ENCODE measurements around the gene F2.

The F2 gene

DNA sequence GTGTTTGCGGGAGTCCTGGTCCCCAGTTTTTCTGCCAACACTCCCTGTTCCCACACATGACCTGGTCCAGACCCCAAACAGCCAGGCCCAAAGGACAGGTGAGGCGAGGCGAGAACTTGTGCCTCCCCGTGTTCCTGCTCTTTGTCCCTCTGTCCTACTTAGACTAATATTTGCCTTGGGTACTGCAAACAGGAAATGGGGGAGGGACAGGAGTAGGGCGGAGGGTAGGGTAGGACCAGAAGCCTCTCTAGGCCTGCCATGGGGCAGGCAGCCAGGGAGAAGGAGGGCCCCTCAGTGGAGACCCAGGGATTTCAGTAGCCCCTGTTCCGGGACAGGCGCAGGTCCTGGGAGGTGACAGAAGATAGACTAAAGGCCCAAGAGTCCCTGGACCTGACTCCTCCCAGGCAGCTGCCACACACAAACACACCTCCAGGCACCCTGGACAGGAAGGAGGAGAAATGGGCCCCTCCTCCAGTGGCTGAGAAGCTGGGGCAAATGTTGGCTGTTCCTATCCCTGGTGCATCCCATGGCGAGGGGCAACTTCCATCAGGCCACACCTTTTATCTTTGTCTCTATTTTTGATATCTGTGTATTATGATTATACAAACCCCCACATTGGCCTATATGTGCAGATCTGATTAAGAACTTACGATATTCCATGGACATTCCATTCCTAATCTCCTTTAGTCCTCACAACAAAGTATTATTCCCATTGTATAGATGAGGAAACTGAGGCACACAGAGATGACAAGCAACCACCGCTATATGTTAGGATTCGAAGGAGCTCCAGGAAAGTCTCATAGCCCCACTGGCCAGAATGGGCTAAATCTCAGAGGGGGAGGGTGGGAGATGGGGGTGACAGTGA, 626 bp upstream of the F2 start:
- DNase-seq: no peak

DNA sequence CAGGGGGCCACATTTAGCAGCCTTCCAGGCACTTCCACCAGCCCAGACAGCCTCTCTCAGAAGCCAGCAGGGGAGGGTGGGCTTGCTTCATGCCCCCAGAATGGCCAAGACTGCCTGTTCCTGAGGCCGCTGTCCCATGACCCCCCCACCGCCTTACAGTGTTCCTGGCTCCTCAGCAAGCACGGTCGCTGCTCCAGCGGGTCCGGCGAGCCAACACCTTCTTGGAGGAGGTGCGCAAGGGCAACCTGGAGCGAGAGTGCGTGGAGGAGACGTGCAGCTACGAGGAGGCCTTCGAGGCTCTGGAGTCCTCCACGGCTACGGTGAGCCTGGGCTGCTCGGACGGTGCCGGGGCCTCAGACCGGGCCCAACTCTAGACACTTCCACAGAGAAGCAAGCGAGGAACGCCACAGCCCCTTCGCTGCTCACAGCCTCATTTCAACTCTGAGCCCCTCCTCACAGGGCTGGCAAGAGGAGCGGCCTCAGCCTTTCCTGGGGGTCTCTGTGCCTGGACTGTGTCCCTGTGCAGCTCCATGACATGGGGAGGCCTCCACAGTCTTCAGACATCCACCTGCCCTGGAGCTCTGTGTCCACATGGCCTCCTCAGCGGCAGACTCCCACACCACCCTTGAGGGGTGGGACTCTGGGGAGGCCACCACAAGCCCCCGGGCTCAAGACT, 668 bp downstream of the F2 start:
- DNase-seq: no peak

DNA sequence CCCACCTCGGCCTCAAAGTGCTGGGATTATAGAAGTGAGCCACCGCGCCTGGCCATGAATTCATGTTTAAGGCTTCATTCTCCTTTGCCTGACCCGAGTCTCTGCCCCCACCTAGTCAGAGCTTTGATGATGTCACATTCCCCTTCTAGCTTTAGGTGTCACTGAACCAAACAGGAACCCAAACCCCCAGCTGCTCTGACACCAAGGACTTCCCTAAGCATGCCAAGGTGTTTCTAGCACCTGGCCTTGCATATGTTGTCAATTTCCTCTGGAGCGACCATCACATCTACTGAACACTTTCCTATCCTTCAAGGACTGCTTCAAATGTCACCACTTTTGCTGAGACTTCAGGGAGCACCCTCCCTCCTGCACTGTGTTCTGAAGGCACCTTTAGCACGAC, 2.3 kb downstream of the F2 start:
- no peak for DNase-seq

DNA sequence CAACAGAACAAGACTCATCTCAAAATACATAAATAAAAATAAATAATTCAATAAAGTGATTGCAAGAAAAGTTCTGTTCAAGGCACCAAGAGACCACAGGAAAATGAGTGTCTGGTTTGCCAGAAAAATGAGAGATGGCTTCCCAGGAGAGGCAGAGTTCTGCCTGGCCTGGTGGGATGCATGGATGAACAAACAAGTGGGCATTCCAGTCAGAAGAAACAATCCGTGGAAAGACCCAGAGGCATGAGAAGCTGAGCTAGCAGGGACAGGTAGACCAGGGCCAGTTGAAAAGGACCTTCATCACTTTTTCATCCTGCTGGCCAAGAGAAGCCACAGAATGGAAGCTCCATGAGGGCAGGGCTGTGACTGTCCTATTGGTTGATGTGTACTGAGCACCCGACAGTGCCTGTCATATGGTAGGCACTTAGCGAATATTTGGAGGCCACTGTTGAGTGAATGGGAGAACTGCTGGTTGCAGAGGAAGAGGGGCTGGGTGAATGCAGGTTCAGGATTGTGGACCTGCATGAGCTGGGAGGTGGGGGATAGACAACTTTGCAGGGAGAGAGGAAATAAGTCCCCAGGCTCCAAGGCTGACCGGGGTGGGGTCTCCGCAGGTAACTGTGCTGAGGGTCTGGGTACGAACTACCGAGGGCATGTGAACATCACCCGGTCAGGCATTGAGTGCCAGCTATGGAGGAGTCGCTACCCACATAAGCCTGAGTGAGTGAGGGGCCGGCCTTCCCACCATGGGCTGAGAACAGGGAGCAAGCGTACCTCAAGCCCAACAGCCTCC, 3.7 kb downstream of the F2 start:
- no peak for DNase-seq

DNA sequence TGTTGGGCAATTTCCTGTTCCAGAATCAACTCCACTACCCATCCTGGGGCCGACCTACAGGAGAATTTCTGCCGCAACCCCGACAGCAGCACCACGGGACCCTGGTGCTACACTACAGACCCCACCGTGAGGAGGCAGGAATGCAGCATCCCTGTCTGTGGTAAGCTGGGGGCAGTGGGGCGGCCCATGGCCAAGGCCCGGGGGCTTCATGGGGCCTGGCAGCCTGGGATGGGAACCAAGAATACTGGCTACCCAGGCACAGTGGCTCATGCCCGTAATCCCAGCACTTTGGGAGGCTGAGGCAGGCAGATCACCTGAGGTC, 4.3 kb downstream of the F2 start:
- DNase-seq: no peak

DNA sequence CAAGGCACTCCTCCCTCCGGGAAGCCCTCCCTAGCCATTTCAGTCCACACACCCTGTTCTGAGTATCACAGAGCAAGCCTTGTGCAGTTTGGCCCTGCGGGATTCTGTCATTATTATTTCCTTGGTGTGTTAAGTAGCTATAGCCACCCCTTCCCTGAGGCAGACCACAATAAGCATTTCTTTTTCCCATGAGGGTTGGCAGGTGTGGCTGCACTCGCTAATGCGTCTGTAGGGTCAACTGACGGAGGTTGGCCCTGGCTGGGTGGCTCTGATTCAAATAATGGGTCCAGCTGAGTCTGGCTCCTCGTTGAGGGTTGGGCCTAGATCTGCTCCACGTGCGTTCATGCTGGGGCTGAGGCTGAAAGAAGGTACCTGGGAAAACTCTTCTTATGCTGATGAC, 5.1 kb downstream of the F2 start:
- DNase-seq: no peak

DNA sequence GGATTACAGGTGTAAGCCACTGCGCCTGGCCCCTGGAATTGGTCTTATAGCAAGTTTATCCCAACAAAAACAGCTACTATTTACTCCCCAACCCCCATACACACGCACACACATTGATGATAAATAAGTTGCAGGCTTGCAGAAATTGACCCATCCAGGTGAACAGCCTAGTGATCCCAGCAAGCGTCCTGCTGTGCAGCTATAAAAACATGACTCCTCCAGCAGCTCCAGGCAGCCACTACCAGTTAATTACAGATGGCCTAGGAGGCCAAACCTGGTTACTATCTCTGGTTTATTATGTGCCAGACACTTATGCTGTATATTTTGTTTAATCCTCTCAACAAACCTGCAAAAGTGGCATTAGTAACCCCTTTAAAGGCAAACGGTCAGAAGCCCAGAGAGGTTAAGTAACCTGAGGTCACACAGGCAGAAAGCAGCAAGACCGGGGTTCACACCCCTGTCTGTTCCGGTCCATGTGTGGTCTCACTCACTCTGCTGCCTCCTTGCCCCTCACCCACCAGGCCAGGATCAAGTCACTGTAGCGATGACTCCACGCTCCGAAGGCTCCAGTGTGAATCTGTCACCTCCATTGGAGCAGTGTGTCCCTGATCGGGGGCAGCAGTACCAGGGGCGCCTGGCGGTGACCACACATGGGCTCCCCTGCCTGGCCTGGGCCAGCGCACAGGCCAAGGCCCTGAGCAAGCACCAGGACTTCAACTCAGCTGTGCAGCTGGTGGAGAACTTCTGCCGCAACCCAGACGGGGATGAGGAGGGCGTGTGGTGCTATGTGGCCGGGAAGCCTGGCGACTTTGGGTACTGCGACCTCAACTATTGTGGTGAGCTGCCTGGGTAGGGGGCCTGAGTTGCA, 6.6 kb downstream of the F2 start:
- DNase-seq: no peak

GRCh38 chr11:46726206-46726862, 7.3 kb downstream of the F2 start:
- no peak for DNase-seq

DNA sequence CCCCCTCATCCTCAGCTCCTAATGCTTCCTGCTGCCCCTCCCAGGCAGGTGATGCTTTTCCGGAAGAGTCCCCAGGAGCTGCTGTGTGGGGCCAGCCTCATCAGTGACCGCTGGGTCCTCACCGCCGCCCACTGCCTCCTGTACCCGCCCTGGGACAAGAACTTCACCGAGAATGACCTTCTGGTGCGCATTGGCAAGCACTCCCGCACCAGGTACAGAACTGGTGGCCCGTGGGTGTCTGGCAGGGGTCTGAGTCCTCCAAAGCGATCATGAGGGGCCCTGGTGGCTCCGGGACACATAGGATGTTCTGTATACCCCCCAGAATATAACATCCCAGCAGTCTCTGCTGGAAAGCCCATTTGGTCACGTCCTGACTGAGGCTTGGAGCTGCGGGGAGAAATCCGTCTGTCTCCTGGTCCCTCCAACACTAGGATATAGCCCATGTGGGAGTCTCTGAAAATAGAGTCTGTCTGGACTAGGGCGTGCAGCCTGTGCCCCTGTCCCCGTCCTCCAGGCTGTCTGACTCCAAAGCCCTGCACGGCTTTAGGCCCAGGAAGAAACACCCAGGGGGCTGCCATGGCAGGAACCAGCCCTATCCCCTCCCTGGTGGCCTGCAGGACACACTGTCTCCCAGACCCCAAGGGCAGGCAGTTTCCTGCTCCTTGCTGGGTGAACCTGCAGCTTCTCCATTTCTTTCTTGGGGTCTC, 9.1 kb downstream of the F2 start:
- no peak for DNase-seq

- DNase-seq: no peak
Measured at GRCh38 chr11:46728659-46729040, 9.6 kb downstream of the F2 start.

DNA sequence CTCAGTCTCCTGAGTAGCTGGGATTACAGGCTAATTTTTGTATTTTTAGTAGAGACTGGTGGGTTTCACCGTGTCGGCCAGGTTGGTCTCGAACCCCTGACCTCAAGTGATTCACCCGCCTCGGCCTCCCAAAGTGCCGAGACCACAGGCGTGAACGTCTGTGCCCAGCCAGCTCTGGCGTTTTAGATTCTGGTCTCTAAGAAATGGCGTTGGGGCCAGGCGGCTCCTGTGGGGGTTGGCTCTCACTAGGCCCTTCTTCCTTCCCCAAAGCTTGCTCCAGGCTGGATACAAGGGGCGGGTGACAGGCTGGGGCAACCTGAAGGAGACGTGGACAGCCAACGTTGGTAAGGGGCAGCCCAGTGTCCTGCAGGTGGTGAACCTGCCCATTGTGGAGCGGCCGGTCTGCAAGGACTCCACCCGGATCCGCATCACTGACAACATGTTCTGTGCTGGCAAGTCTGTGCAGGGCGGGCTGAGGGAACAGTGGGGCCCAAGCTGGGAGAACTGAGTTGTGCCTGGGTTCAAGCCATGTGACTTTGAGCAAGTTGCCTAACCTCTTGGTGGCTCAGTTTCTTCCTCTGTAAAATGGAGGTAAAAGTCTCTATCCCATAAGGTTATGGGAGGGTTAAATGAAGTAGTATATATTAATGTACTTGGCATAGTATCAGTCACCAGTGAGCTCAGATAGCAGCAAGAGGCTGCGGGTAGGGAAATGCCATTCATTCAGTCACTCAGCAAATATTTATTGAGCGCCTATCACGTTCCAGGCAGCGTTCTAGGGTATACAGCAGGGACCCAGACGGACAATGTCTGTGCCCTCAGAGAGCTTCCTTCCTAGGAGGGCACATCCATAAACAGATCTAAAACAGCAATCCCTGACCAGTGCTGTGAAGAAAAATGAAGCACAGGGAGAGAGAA, 10.4 kb downstream of the F2 start:
- DNase-seq: no peak

GRCh38 chr11:46731545-46731944, 12.5 kb downstream of the F2 start:
- DNase-seq: no peak

DNA sequence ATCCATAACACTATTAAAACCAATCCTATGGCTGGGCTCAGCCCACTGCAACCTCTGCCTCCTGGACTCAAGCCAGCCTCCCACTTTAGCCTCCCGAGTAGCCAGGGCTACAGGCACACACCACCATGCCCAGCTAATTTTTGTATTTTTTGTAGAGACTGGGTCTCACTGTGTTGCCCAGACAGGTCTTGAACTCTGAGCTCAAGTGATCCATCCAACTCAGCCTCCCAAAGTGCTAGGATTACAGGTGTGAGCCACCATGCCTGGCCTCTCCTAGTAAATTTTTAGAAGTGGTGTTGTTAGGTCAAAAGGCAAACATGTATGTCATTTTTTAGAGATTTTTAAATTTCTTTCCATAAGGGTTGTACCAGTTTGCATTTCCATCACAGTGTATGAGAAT, 14.2 kb downstream of the F2 start:
- no peak for DNase-seq

DNA sequence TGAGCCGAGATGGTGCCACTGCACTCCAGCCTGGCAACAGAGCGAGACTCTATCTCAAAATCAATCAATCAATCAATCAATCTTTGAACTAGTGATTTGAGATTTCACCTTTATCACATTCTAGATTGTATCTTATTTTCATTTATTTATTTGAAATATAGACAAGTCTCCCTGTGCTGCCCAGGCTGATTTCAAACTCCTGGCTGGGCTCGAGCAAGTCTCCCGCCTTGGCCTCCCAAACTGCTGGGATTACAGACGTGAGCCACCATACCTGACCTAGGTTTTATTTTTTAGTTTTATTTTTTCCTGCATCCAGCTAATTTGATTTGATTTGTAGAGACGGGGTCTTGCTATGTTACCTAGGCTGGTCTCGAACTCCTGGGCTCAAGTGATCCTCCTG, 17.1 kb downstream of the F2 start:
- DNase-seq: no peak

- DNase-seq: no peak
Measured at GRCh38 chr11:46736615-46737014, 17.6 kb downstream of the F2 start.

DNA sequence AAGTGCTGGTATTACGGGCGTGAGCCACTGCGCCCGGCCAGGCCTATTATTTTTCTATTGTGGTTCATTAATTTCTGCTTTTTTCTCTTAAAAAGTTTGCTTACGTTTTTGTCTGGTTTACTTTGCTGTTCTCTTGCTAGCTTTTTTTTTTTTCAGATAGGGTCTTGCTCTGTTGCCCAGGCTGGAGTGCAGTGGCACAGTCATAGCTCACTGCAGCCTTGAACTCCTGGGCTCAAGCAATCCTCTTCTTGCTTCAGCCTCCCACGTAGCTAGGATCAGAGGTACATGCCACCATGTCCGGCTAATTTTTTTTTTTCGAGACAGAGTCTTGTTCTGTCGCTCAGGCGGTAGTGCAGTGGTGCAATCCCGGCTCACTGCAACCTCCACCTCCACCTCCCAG, 18.7 kb downstream of the F2 start:
- no peak for DNase-seq

DNA sequence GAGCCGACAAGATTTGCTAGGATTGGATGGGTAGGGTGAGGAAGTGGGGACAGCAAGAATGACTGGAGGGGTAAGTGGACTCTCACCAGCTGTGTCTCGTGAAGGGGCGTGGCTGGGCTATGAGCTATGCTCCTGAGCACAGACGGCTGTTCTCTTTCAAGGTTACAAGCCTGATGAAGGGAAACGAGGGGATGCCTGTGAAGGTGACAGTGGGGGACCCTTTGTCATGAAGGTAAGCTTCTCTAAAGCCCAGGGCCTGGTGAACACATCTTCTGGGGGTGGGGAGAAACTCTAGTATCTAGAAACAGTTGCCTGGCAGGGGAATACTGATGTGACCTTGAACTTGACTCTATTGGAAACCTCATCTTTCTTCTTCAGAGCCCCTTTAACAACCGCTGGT, 19.9 kb downstream of the F2 start:
- no peak for DNase-seq

- no peak for DNase-seq
Measured at GRCh38 chr11:46741600-46742484, 22.8 kb downstream of the F2 start.

DNA sequence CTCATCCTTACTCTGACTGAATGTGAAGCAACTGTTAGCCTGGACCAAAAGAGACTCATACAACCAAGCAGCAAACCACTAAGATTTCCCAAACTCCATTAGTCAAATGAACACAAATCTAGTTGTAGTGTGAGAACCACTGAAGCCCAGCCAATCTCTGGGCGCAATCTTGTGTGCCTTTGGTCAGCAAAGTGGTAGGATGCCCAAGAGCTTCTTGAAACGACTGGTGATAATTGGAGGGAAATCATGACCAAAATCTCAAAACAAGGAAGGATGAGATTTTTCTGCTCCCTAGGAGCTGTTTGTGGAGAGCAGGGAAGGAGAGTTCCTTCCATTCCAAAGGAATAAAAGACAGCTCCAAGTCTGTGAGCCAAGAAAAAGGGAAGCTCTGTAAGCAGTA, 24.0 kb downstream of the F2 start:
- DNase-seq: no peak
